Liver (tissue), 9 donors: ENCODE results near the gene SPRED1. TPM values are rescaled to one million over a fixed set of nuclear protein-coding genes. Genes with fewer than 3 reads are reported as not detected.

ENCODE experiments used
- DNase-seq: peaks from one replicate; pipeline ENCODE4 v3.0.0-alpha.2; 2017; ENCODE audit warnings: low spot score
- H3K27ac ChIP-seq, 2 donors: one replicate each; pipeline ENCODE4 v1.7.0; 2013; ENCODE audit warnings: inconsistent platforms in 2 of 2, low read length in 2 of 2, control low read depth in 1 of 2, low read depth in 1 of 2, mild to moderate bottlenecking in 1 of 2
- H3K27me3 ChIP-seq, 4 donors: one replicate each; pipeline versions ENCODE4 v1.6.1 to v1.7.0; 2013; ENCODE audit warnings: low read length in 3 of 4, inconsistent platforms in 1 of 4, mild to moderate bottlenecking in 1 of 4, moderate library complexity in 1 of 4; ENCODE audit not compliant: control insufficient read depth in 4 of 4, insufficient read depth in 4 of 4
- H3K36me3 ChIP-seq, 4 donors: one replicate each; pipeline versions ENCODE4 v1.6.1 to v1.7.0; 2013; ENCODE audit warnings: low read length in 3 of 4, mild to moderate bottlenecking in 3 of 4, low read depth in 1 of 4, moderate library complexity in 1 of 4; ENCODE audit not compliant: control insufficient read depth in 4 of 4, insufficient read depth in 3 of 4
- H3K4me1 ChIP-seq, 4 donors: one replicate each; pipeline versions ENCODE4 v1.6.1 to v1.7.0; 2013; ENCODE audit warnings: low read length in 3 of 4, mild to moderate bottlenecking in 3 of 4, moderate library complexity in 1 of 4; ENCODE audit not compliant: control insufficient read depth in 4 of 4, insufficient read depth in 4 of 4
- H3K4me3 ChIP-seq, 3 donors: one replicate each; pipeline versions ENCODE4 v1.6.1 to v1.7.0; 2013; ENCODE audit warnings: low read length in 3 of 3, control low read depth in 1 of 3, low read depth in 1 of 3, mild to moderate bottlenecking in 1 of 3
- H3K9ac ChIP-seq, 2 donors: one replicate each; pipeline ENCODE4 v1.7.0; 2013; ENCODE audit warnings: low read length in 2 of 2, mild to moderate bottlenecking in 2 of 2, moderate library complexity in 2 of 2, control low read depth in 1 of 2, low read depth in 1 of 2
- H3K9me3 ChIP-seq, 4 donors: one replicate each; pipeline versions ENCODE4 v1.6.1 to v1.7.0; 2013; ENCODE audit warnings: low read length in 3 of 4; ENCODE audit not compliant: control insufficient read depth in 4 of 4
- EGR1 ChIP-seq, 2 donors: IDR thresholded peaks; 2 replicates each; pipeline ENCODE4 v1.6.1; 2016 to 2018; ENCODE audit warnings: antibody characterized with exemption in 2 of 2, low read depth in 2 of 2
- FOXA1 ChIP-seq: IDR thresholded peaks from 2 replicates; pipeline ENCODE4 v1.6.1; 2016; ENCODE audit warnings: antibody characterized with exemption
- FOXA2 ChIP-seq: IDR thresholded peaks from 2 replicates; pipeline ENCODE4 v1.6.1; 2016; ENCODE audit warnings: antibody characterized with exemption
- GABPA ChIP-seq, 2 donors: IDR thresholded peaks in 1 of 2; conservative IDR thresholded peaks in 1 of 2; 2 replicates each; pipeline ENCODE4 v1.6.1; 2016; ENCODE audit warnings: antibody characterized with exemption in 2 of 2, mild to moderate bottlenecking in 1 of 2, moderate library complexity in 1 of 2
- HNF4A ChIP-seq, 2 donors: conservative IDR thresholded peaks; 2 replicates each; pipeline ENCODE4 v1.6.1; 2016; ENCODE audit warnings: antibody characterized with exemption in 2 of 2, mild to moderate bottlenecking in 2 of 2
- HNF4G ChIP-seq: IDR thresholded peaks from 2 replicates; pipeline ENCODE4 v1.6.1; 2016; ENCODE audit warnings: antibody characterized with exemption
- JUND ChIP-seq, 2 donors: IDR thresholded peaks; 2 replicates each; pipeline ENCODE4 v1.6.1; 2016; ENCODE audit warnings: antibody characterized with exemption in 2 of 2
- MAX ChIP-seq: IDR thresholded peaks from 2 replicates; pipeline ENCODE4 v1.6.1; 2016; ENCODE audit warnings: antibody characterized with exemption
- NR2F2 ChIP-seq: IDR thresholded peaks from 2 replicates; pipeline ENCODE4 v1.6.1; 2016; ENCODE audit warnings: antibody characterized with exemption
- RAD21 ChIP-seq, 2 donors: IDR thresholded peaks; 2 replicates each; pipeline ENCODE4 v1.6.1; 2016; ENCODE audit warnings: antibody characterized with exemption in 2 of 2, mild to moderate bottlenecking in 2 of 2
- REST ChIP-seq: IDR thresholded peaks from 2 replicates; pipeline ENCODE4 v1.6.1; 2016; ENCODE audit warnings: antibody characterized with exemption, mild to moderate bottlenecking
- RXRA ChIP-seq, 2 donors: IDR thresholded peaks; 2 replicates each; pipeline ENCODE4 v1.6.1; 2017 to 2018; ENCODE audit warnings: antibody characterized with exemption in 2 of 2, mild to moderate bottlenecking in 1 of 2
- SP1 ChIP-seq: IDR thresholded peaks from 2 replicates; pipeline ENCODE4 v1.6.1; 2018; ENCODE audit warnings: antibody characterized with exemption, mild to moderate bottlenecking
- TAF1 ChIP-seq: conservative IDR thresholded peaks from 2 replicates; pipeline ENCODE4 v1.6.1; 2016; ENCODE audit warnings: antibody characterized with exemption, mild to moderate bottlenecking
- YY1 ChIP-seq: IDR thresholded peaks from 2 replicates; pipeline ENCODE4 v1.6.1; 2016; ENCODE audit warnings: antibody characterized with exemption, mild to moderate bottlenecking
- ZBTB33 ChIP-seq: IDR thresholded peaks from 2 replicates; pipeline ENCODE4 v1.6.1; 2016; ENCODE audit warnings: antibody characterized with exemption
- WGBS: extraction: QIAGEN DNeasy Blood & Tissue Kit; methylation state at CpG from one replicate; pipeline ENCODE4 v1.1.7; 2013; 5-methylcytosine and 5-hydroxymethylcytosine counted together
- polyA plus RNA-seq, 2 donors: library from polyadenylated mRNA; stranded (reverse) in 1 of 2; unstranded in 1 of 2; fragments of 200-250 nt in 1 of 2; fragments of >200 nt in 1 of 2; fragmentation: Nextera tagmentation in 1 of 2; extraction: Ambion mirVana in 1 of 2; gene quantifications; one replicate each; pipeline versions ENCODE4 v1.2.1 to v1.2.3, GENCODE V29; 2013 to 2015
- total RNA-seq, 2 donors: library from RNA; depleted of rRNA; stranded (reverse); fragments of >200 nt; gene quantifications; one replicate each; pipeline ENCODE4 v1.2.3, GENCODE V29; 2014
- TF ChIP-seq, protein P1 (sequence below): IDR thresholded peaks from 2 replicates; pipeline ENCODE4 v1.6.1; 2016; ENCODE audit warnings: antibody characterized with exemption
- donor health status: healthy.
- donor health status: healthy.
- donor health status: healthy.
- donor health status: healthy.
- donor health status: healthy.

The SPRED1 gene
- total and polyA plus RNA-seq, 4 donors = 1.2 to 7.7 (median 4.4) TPM

DNA sequence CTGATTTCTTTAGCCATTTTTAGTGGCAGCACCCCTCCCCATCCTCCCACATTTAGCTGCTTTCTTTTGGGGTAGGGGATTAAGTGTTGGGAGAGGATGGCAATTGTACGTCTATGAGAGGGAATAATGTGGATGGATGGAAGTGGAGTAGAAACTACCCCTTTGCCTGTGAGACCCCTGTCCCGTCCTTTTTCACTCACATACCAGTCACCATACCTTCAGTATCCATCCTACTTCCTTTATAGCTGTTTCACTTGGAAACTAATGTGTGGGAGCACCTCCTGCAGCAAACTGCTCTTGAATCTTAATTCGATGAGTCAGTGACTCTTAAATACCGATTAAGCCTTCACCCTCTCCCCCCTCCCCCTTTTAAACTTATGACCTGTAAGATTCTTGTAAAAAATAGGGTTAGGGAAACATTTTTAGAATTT is 730 bp downstream of the SPRED1 start:
- H3K27ac ChIP-seq = peak overlapping the region; percentile 91 to 95
- TF ChIP-seq EGR1 (IDR thresholded peaks at IDR 0.05; ENCODE audit: low read depth in 2 of 2) (no peak), NR2F2 (no peak), HNF4A (conservative IDR thresholded peaks at IDR 0.05) (no peak), TAF1 (no peak), REST (no peak), FOXA1 (no peak)
- H3K9ac ChIP-seq = peak overlapping the region; percentile 42 to 83
- no peaks in the 10 kb centered on the region for H3K27me3 ChIP-seq
- DNase-seq = no peak
- H3K4me3 ChIP-seq = peak overlapping the region; percentile 71 to 99 (median 88)
- 3% methylated on average over 4 of the region's 4 CpGs for WGBS
- peaks cover 0 to 31% (median 20%) of the 10 kb centered on the region in 4 donors for H3K4me1 ChIP-seq
- no peaks in the 10 kb centered on the region for H3K36me3 ChIP-seq
- no peaks in the 10 kb centered on the region for H3K9me3 ChIP-seq

DNA sequence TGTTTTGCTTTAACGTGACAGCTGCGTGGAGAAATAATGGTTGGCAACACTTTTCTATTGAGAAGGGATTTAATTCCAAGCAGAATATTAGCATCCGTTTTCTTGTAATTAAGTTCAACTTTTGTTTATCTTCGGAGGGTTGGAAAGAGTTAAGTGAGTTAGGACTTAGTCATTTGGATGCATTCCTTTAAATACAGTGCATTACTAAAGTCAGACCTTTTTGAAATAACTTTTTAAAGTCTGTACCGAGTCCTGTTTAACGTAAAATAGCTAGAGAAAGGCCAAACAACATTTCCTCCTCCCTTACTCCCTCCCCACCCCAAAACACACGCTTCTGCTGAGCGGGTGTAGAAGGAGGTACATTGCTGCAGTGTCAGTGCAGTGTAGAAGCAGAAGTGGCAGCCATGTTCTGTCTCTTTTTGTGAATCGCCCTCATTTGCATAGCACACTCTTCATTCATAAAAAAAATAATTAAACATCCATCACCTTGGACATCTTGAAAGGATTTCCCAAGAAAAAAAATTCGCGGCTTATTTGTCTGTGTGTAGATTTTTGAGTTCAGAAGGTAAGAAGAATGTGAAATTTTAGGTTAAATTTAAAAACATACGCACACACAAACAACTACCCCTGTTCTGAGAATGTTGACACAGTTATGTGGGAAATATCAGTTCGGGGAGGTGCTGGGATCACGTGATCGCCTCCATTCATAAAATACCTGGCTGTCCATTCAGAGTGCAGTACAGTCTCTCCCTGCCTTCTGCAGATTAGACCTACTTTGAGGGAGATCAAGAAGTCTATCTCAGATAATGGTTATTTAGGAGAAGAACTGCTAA is 1.6 kb downstream of the SPRED1 start:
- Histone ChIP-seq H3K9ac (peak overlapping the region; percentile 42 to 83), H3K9me3 (no peaks in the 10 kb centered on the region), H3K36me3 (no peaks in the 10 kb centered on the region), H3K4me3 (peak overlapping the region; percentile 71 to 99 (median 88)), H3K4me1 (peaks cover 0 to 31% (median 20%) of the 10 kb centered on the region in 4 donors), H3K27me3 (no peaks in the 10 kb centered on the region), H3K27ac (peak overlapping the region; percentile 91 to 95)
- TF ChIP-seq GABPA (IDR thresholded peaks at IDR 0.05 in 1 of 2, conservative IDR thresholded peaks at IDR 0.05 in 1 of 2) = no peak
- TF ChIP-seq YY1 = peak; percentile 96
- no peak for TF ChIP-seq JUND (IDR thresholded peaks at IDR 0.05)
- no peak for TF ChIP-seq NR2F2
- no peak for TF ChIP-seq TAF1
- TF ChIP-seq, protein P1, sequence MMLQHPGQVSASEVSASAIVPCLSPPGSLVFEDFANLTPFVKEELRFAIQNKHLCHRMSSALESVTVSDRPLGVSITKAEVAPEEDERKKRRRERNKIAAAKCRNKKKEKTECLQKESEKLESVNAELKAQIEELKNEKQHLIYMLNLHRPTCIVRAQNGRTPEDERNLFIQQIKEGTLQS = no peak
- TF ChIP-seq RAD21 (IDR thresholded peaks at IDR 0.05) = peak in 1 of 2 donors; percentile 30
- no peak for TF ChIP-seq HNF4A (conservative IDR thresholded peaks at IDR 0.05)
- no peak for DNase-seq
- WGBS = 1% methylated on average over 15 of the region's 15 CpGs

GRCh38 chr15:38255690-38256089 is 3.1 kb downstream of the SPRED1 start:
- no peaks in the 10 kb centered on the region for H3K36me3 ChIP-seq
- peaks cover 0 to 30% (median 19%) of the 10 kb centered on the region in 4 donors for H3K4me1 ChIP-seq
- H3K4me3 ChIP-seq = no peak overlapping the region
- H3K27me3 ChIP-seq = no peaks in the 10 kb centered on the region
- no peak overlapping the region for H3K9ac ChIP-seq
- no peak overlapping the region for H3K27ac ChIP-seq
- WGBS = 74% methylated on average over 2 of the region's 2 CpGs
- H3K9me3 ChIP-seq = no peaks in the 10 kb centered on the region
- DNase-seq = no peak
- TF ChIP-seq RAD21 (IDR thresholded peaks at IDR 0.05) (no peak), RXRA (IDR thresholded peaks at IDR 0.05) (no peak), REST (no peak), FOXA2 (no peak), MAX (no peak), ZBTB33 (no peak), SP1 (no peak), HNF4G (no peak)
